ENCODE results near the gene CDK18. TPM values are rescaled to one million over a fixed set of nuclear protein-coding genes. Genes with fewer than 3 reads are reported as not detected.

CDK18 gene
- total RNA-seq, 2 experiments from 2014 or later: 8.4 to 10.4 TPM

DNA sequence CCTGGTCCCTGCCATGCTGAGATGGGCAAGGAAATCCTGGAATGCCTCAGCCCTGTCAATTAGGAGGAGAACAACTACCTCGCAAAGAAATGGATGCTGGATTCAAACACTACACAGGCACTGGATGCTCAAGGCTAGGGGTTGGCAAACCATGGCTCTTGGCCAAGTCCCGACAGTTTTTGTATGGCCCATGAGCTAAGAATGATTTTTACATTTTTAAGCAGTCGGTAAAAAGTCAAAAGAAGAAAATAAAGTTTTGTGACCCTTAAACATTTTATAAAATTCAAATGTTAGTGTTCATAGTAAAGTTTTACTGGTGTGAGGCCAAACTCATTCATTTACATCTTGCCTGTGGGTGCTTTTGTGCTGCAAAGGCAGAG is 6.5 kb downstream of the CDK18 start:
- Mint-ChIP-seq H3K4me1 (ENCODE audit: low read depth) (peaks cover 6% of the 10 kb centered on the region), H3K9me3 (no peaks in the 10 kb centered on the region), H3K36me3 (ENCODE audit: low read depth) (no peaks in the 10 kb centered on the region), H3K4me3 (no peak overlapping the region), H3K27me3 (no peaks in the 10 kb centered on the region), H3K27ac (no peak overlapping the region)
- DNase-seq (no peak), ATAC-seq (no peak)
- intact Hi-C loops (cut with micrococcal nuclease): no loop called here
- TF ChIP-seq, protein P1, sequence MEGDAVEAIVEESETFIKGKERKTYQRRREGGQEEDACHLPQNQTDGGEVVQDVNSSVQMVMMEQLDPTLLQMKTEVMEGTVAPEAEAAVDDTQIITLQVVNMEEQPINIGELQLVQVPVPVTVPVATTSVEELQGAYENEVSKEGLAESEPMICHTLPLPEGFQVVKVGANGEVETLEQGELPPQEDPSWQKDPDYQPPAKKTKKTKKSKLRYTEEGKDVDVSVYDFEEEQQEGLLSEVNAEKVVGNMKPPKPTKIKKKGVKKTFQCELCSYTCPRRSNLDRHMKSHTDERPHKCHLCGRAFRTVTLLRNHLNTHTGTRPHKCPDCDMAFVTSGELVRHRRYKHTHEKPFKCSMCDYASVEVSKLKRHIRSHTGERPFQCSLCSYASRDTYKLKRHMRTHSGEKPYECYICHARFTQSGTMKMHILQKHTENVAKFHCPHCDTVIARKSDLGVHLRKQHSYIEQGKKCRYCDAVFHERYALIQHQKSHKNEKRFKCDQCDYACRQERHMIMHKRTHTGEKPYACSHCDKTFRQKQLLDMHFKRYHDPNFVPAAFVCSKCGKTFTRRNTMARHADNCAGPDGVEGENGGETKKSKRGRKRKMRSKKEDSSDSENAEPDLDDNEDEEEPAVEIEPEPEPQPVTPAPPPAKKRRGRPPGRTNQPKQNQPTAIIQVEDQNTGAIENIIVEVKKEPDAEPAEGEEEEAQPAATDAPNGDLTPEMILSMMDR (IDR thresholded peaks at IDR 0.05): no peak
- CTCF ChIA-PET: interaction anchor here (1.2 to 3.0 kb wide), 5 partner anchors 13 to 25 kb away, joined by 3 to 15 read pairs (median 6); no protein-coding TSS in a partner anchor
- POLR2A ChIA-PET: no interaction called here

DNA sequence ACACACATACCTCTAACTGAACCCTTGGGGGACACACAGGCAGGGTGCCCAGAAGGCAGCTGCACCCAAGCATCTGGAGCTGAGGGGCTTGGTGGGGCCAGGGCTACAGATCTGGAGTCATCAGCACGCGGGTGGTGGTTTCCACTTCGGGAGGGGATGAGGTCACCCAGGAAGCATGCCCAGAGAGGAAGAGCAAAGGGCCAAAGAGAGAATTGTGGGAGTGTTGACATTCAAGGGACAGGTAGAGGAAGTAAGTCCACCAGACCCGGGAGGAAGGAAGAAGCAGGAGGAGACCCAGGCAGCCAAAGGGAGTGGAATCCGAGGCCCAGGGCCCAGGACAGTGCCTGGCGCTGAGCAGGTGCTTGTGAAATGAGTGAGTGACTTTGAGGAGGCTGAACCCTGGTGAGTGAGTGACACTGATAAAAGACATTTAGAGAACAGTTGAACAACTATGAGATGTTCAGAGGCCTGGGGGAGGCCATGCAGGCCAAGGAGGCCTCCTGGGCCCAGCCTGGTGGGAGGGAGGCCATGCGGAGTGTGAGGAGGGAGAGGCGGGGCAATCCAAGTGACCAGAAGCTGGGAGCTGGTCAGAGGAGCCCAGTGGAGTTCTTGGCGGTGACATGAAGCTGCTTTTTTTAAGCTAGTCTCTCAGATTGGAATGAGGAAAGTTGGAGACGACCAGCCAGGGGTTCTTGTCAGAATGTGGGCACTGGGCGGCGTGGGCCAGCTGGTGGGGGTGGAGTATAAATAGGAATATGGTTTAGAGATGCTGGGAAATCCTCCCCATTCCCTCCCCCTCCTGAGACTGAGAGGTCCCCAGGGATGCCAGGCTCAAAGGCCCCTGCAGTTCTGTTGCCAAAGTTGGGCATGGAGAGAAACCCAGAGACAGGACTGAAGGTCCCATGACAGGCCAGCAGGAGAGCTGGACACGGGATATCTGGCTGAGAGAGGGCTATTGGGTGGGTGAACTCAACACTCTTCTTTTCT is 7.9 kb downstream of the CDK18 start:
- POLR2A ChIA-PET: no interaction called here
- ATAC-seq: no peak
- H3K27me3 Mint-ChIP-seq: no peaks in the 10 kb centered on the region
- DNase-seq: peak; percentile 11
- no peak overlapping the region for H3K4me3 Mint-ChIP-seq
- CTCF ChIA-PET: interaction anchor here (0.9 to 2.7 kb wide), 5 partner anchors 12 to 27 kb away, joined by 3 to 15 read pairs (median 5); no protein-coding TSS in a partner anchor
- peak overlapping the region; percentile 3 for H3K27ac Mint-ChIP-seq
- H3K4me1 Mint-ChIP-seq (ENCODE audit: low read depth): peaks cover 6% of the 10 kb centered on the region
- TF ChIP-seq, protein P1 (IDR thresholded peaks at IDR 0.05): no peak
- no peaks in the 10 kb centered on the region for H3K9me3 Mint-ChIP-seq
- no peaks in the 10 kb centered on the region for H3K36me3 Mint-ChIP-seq (ENCODE audit: low read depth)
- intact Hi-C loops (cut with micrococcal nuclease): no loop called here

DNA sequence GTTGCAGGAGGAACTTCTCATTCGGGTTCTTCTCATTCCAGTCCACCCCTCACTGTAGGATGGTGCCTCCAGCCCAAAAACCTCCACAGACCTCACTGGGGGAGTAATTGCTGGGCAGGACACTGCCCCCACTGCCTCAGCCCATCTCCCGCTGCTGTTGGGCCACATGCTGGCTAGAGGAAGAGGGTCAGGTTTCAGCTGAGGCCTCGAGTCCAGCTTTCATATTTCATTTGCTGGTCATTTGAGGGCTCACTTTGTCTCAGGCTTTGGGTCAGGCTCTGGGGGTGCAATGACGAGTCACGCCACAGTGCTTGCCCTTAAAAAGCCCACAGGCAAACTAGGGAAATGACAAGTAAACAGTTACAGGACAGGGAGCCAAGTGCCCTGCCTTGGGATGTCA is 9.3 kb downstream of the CDK18 start:
- TF ChIP-seq, protein P1 (IDR thresholded peaks at IDR 0.05): no peak
- Mint-ChIP-seq H3K36me3 (ENCODE audit: low read depth) (no peaks in the 10 kb centered on the region), H3K27me3 (no peaks in the 10 kb centered on the region), H3K4me3 (no peak overlapping the region), H3K27ac (no peak overlapping the region), H3K4me1 (ENCODE audit: low read depth) (peaks cover 6% of the 10 kb centered on the region), H3K9me3 (no peaks in the 10 kb centered on the region)
- intact Hi-C loops (cut with micrococcal nuclease): no loop called here
- DNase-seq (no peak), ATAC-seq (no peak)
- POLR2A ChIA-PET: no interaction called here
- CTCF ChIA-PET: interaction anchor here (0.7 to 2.4 kb wide), 4 partner anchors 11 to 177 kb away, joined by 3 to 14 read pairs (median 5); no protein-coding TSS in a partner anchor

DNA sequence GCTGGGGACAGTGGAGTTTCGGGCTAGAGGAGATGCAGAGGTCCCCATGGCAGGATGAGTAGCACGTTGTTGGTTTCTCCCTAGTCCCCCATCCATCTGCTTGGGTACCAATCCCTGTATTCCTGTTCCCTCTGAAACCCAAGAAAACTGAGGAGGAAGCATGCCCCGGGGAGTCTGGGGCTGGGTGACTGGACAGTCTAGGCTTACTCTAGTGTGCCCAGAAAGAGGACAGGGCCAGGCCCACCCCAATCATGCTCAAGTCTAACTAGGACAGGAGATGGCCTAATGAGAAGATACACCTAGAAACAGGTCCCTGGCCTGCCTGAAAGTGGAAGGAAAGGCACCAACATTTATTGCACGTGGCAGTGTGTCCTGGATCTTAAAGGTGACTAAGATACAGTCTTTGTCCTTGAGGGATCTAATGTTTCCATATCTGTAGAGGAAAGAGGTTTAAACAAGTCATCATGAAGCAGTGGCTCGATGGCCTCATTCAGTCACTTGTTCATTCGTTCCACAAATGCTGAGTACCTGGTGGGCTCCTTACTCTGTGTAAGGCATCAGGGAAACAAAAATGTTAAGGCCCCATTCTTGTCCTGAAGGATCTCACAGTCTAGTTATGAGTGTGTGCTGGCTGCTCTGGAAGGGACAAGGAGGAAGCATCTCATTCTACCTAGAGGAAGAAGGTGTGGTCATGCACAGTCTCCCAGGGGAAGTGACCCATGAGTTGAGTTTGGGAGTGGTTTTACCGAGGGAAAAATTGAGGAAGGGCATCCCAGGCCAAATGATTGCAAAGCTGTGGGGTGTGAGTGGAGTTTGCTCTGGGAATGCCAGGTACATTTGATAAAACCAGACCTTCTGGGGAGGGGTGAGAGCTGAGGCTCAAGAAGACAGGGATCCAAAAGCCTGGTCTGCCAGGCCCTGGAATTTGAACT is 10.0 kb downstream of the CDK18 start:
- peak; percentile 34 for ATAC-seq
- peaks cover 6% of the 10 kb centered on the region for H3K4me1 Mint-ChIP-seq (ENCODE audit: low read depth)
- H3K9me3 Mint-ChIP-seq: no peaks in the 10 kb centered on the region
- TF ChIP-seq, protein P1 (IDR thresholded peaks at IDR 0.05): no peak
- no peaks in the 10 kb centered on the region for H3K27me3 Mint-ChIP-seq
- POLR2A ChIA-PET: no interaction called here
- CTCF ChIA-PET: interaction anchor here (1.5 to 3.4 kb wide), 3 partner anchors 9 to 144 kb away, joined by 5 to 12 read pairs (median 10); no protein-coding TSS in a partner anchor
- H3K27ac Mint-ChIP-seq: no peak overlapping the region
- H3K4me3 Mint-ChIP-seq: no peak overlapping the region
- intact Hi-C loops (cut with micrococcal nuclease): no loop called here
- no peak for DNase-seq
- no peaks in the 10 kb centered on the region for H3K36me3 Mint-ChIP-seq (ENCODE audit: low read depth)
